Fibroblast of mammary gland (primary cell): ENCODE data around the gene VTI1A.
"Not testable (repeated sequence)": the region's sequence is repeated elsewhere in the genome, so short reads cannot be mapped to it uniquely, and the experiment has no call there.

Experiments
- DNase-seq: peaks from one replicate; pipeline ENCODE4 v3.0.0-alpha.2; 2010; ENCODE audit warnings: low read depth
- H3K4me3 ChIP-seq: 2 replicates; pipeline ENCODE4 v1.5.1; 2011; ENCODE audit warnings: low read depth, mild to moderate bottlenecking, low read length, moderate library complexity; ENCODE audit not compliant: control insufficient read depth
- TF ChIP-seq, protein P1 (sequence below): conservative IDR thresholded peaks from 2 replicates; pipeline ENCODE4 v1.5.1; 2011; ENCODE audit warnings: low read depth, low read length, inconsistent platforms; ENCODE audit not compliant: control insufficient read depth, insufficient read depth

VTI1A gene

GRCh38 chr10:112487964-112488363, 40.9 kb downstream of the VTI1A start:
- H3K4me3 ChIP-seq, result no peak overlapping the region
- DNase-seq, result no peak
- TF ChIP-seq, protein P1, sequence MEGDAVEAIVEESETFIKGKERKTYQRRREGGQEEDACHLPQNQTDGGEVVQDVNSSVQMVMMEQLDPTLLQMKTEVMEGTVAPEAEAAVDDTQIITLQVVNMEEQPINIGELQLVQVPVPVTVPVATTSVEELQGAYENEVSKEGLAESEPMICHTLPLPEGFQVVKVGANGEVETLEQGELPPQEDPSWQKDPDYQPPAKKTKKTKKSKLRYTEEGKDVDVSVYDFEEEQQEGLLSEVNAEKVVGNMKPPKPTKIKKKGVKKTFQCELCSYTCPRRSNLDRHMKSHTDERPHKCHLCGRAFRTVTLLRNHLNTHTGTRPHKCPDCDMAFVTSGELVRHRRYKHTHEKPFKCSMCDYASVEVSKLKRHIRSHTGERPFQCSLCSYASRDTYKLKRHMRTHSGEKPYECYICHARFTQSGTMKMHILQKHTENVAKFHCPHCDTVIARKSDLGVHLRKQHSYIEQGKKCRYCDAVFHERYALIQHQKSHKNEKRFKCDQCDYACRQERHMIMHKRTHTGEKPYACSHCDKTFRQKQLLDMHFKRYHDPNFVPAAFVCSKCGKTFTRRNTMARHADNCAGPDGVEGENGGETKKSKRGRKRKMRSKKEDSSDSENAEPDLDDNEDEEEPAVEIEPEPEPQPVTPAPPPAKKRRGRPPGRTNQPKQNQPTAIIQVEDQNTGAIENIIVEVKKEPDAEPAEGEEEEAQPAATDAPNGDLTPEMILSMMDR, result no peak

- no peak overlapping the region for H3K4me3 ChIP-seq
- DNase-seq, result peak; percentile 29
- TF ChIP-seq, protein P1, result no peak
These were observed 43.5 kb downstream of the VTI1A start for GRCh38 chr10:112490545-112490944.

DNA sequence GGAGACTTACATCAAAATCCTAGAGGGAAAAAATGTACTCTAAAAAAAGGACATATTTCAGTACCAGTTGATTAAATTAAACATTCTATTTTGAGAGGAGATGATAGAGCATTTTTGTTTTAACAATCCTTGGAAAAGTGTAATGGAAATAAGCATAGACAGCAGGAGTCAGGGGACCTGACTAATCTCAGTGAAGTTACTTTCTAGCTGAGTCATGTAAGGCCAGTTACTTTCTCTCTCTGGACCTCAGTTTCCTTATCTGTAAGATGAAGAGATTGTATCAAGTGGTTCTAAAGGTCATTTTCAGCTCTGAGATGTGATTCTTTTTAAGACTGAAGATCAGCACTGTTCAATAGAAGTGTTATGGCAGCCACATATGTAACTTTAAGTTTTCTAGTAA, 44.1 kb downstream of the VTI1A start:
- H3K4me3 ChIP-seq, result no peak overlapping the region
- peak; percentile 30 for DNase-seq
- TF ChIP-seq, protein P1, result no peak

DNA sequence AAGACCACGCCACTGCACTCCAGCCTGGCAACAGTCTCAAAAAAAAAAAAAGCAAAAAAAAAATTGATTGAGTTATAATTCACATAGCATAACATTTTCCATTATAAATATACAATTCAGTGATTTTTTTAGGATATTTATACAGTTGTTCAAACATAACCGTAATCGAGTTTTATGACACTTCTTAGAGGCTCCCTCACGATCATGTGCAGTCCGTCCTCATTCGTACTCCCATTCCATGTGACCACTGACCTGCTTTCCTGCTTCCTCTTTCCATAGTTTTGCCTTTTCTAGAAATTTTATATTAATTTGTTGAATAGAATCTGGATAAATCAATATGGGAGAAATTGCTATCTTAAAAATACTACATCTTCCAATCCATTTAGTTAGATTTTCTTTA, 45.7 kb downstream of the VTI1A start:
- H3K4me3 ChIP-seq, result no peak overlapping the region
- no peak for DNase-seq
- TF ChIP-seq, protein P1, result no peak

DNA sequence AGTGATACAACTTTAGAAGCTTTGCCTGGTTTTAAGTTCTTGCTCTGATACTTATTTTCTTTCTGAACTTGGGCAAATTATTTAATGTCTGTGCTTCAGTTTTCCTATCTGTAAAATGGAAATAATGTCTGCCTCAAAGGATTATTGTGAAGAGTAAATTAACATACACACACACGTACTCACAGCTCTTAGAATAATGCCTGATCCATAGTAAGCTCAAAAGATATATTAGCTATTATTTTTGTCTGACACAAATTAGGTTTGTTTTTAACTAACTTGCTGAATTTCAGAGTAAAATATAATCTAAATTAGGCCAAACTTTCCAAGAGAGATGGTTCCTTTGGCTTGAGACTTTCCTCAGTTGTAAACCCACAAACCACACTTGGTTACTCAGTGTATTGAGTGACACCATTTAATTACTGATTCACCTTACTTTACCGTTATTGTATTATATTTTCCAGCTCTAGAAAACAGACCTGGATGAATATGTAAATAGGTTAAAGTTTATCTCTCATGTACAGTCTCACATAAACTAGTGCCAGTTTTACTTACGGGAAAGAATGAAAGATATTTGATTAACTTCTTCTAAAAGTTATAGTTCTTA, 50.4 kb downstream of the VTI1A start:
- no peak overlapping the region for H3K4me3 ChIP-seq
- DNase-seq, result no peak
- TF ChIP-seq, protein P1, result no peak

GRCh38 chr10:112498806-112499205, 51.8 kb downstream of the VTI1A start:
- H3K4me3 ChIP-seq, result no peak overlapping the region
- TF ChIP-seq, protein P1, result no peak
- no peak for DNase-seq

GRCh38 chr10:112499985-112500384, 53.0 kb downstream of the VTI1A start:
- H3K4me3 ChIP-seq, result not testable (repeated sequence)
- DNase-seq, result peak; percentile 13
